Nephron progenitor cell (in vitro differentiated cells): ENCODE data around the gene RGS11.

ENCODE experiments used
- DNase-seq: peaks from one replicate; pipeline ENCODE4 v3.0.0; 2021
- H3K27ac Mint-ChIP-seq: 2 replicates; pipeline ENCODE4 v1.8.0; 2021; ENCODE audit warnings: mild to moderate bottlenecking, moderate library complexity, mixed read lengths
- H3K27me3 Mint-ChIP-seq: 2 replicates; pipeline ENCODE4 v1.8.0; 2021; ENCODE audit warnings: mild to moderate bottlenecking, low read depth, mixed read lengths; ENCODE audit not compliant: poor library complexity
- H3K36me3 Mint-ChIP-seq: 2 replicates; pipeline ENCODE4 v1.8.0; 2021; ENCODE audit warnings: low read depth, mixed read lengths
- H3K4me1 Mint-ChIP-seq: 2 replicates; pipeline ENCODE4 v1.8.0; 2021; ENCODE audit warnings: mixed read lengths
- H3K4me3 Mint-ChIP-seq: 2 replicates; pipeline ENCODE4 v1.8.0; 2021; ENCODE audit warnings: mild to moderate bottlenecking, moderate library complexity, mixed read lengths
- H3K9me3 Mint-ChIP-seq: 2 replicates; pipeline ENCODE4 v1.8.0; 2021; ENCODE audit warnings: mild to moderate bottlenecking, moderate library complexity, mixed read lengths
- TF ChIP-seq, protein P1 (sequence below): fragments of 200-600 bp; sonication (generic); IDR thresholded peaks from 2 replicates; pipeline ENCODE4 v1.5.0; 2021; ENCODE audit warnings: antibody characterized with exemption

RGS11 gene

GRCh38 chr16:273547-274421 is 2.0 kb downstream of the RGS11 start:
- Mint-ChIP-seq H3K27me3 (peaks cover 67% of the 10 kb centered on the region), H3K9me3 (no peaks in the 10 kb centered on the region), H3K36me3 (no peaks in the 10 kb centered on the region), H3K4me3 (no peak overlapping the region), H3K27ac (no peak overlapping the region), H3K4me1 (no peaks in the 10 kb centered on the region)
- TF ChIP-seq, protein P1, sequence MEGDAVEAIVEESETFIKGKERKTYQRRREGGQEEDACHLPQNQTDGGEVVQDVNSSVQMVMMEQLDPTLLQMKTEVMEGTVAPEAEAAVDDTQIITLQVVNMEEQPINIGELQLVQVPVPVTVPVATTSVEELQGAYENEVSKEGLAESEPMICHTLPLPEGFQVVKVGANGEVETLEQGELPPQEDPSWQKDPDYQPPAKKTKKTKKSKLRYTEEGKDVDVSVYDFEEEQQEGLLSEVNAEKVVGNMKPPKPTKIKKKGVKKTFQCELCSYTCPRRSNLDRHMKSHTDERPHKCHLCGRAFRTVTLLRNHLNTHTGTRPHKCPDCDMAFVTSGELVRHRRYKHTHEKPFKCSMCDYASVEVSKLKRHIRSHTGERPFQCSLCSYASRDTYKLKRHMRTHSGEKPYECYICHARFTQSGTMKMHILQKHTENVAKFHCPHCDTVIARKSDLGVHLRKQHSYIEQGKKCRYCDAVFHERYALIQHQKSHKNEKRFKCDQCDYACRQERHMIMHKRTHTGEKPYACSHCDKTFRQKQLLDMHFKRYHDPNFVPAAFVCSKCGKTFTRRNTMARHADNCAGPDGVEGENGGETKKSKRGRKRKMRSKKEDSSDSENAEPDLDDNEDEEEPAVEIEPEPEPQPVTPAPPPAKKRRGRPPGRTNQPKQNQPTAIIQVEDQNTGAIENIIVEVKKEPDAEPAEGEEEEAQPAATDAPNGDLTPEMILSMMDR, result no peak
- DNase-seq, result no peak

- TF ChIP-seq, protein P1, result no peak
- no peak overlapping the region for H3K4me3 Mint-ChIP-seq
- H3K27ac Mint-ChIP-seq, result no peak overlapping the region
- no peaks in the 10 kb centered on the region for H3K9me3 Mint-ChIP-seq
- H3K4me1 Mint-ChIP-seq, result no peaks in the 10 kb centered on the region
- no peaks in the 10 kb centered on the region for H3K36me3 Mint-ChIP-seq
- peaks cover 58% of the 10 kb centered on the region for H3K27me3 Mint-ChIP-seq
- no peak for DNase-seq
Observed at GRCh38 chr16:272633-273546, 2.9 kb downstream of the RGS11 start.

GRCh38 chr16:270381-271255 is 5.1 kb downstream of the RGS11 start:
- Mint-ChIP-seq H3K27me3 (peaks cover 38% of the 10 kb centered on the region), H3K4me3 (no peak overlapping the region), H3K4me1 (no peaks in the 10 kb centered on the region), H3K36me3 (no peaks in the 10 kb centered on the region), H3K9me3 (no peaks in the 10 kb centered on the region), H3K27ac (no peak overlapping the region)
- TF ChIP-seq, protein P1, result no peak
- DNase-seq, result no peak

DNA sequence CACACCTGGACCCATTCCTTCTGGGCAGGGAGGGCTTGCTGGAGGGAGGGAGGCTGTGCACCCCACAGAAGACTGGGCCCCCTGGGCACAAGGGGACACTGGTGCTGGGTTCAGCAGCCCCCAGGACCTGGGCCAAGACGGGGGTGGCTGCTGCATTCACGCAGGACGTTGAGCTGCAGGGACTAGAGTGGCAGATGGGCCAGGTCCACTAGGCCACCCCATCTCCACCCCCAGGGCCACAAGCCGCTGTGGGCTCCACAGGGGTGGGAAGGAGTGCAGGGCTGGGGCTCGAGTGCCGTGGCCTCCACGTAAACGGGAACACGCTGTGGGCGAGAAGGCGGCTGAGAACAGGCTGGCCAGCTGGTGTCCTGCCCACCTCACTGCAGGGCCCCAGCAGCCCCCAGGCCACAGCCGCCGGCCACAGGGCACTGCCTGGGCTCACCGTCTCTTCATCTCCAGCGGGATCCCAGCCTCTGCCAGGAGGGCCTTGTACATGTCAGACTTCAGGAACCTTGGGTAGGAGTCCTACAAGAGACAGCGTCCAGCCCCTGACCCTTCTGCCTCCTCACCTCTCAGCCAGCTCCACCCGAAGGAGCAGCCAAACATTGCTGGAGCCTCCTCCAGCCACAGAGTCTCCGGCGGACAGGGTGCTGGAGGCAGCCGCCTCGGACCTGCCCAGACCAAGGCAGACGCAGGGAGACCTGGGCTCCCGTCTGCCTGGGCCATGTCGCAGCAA is 6.5 kb downstream of the RGS11 start:
- no peaks in the 10 kb centered on the region for H3K4me1 Mint-ChIP-seq
- H3K9me3 Mint-ChIP-seq, result no peaks in the 10 kb centered on the region
- peaks cover 26% of the 10 kb centered on the region for H3K27me3 Mint-ChIP-seq
- no peak overlapping the region for H3K4me3 Mint-ChIP-seq
- TF ChIP-seq, protein P1, result no peak
- no peak for DNase-seq
- no peaks in the 10 kb centered on the region for H3K36me3 Mint-ChIP-seq
- H3K27ac Mint-ChIP-seq, result no peak overlapping the region
